ENCODE data around the gene KIAA0513.

DNA sequence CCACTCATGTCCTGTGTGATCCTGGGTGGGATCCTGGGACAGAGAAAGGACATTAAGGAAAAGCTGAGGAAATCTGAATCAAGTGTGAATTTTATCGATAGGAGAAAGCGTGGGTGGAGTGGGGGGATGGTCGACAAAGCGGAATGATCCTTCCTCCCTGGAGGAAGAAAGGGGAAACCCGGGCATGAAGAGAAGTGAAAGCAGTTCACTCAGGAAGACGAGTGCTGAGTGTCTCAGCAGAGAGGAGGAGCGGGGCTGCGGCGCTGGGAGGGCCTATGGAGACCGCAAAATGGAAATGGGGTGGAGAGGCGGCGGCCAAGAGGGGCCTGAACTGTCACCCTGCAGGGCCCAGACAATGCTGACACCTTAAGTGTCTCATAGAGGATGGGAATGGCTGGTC lies 25.0 kb upstream of the KIAA0513 start:
- TF ChIP-seq, protein P1, sequence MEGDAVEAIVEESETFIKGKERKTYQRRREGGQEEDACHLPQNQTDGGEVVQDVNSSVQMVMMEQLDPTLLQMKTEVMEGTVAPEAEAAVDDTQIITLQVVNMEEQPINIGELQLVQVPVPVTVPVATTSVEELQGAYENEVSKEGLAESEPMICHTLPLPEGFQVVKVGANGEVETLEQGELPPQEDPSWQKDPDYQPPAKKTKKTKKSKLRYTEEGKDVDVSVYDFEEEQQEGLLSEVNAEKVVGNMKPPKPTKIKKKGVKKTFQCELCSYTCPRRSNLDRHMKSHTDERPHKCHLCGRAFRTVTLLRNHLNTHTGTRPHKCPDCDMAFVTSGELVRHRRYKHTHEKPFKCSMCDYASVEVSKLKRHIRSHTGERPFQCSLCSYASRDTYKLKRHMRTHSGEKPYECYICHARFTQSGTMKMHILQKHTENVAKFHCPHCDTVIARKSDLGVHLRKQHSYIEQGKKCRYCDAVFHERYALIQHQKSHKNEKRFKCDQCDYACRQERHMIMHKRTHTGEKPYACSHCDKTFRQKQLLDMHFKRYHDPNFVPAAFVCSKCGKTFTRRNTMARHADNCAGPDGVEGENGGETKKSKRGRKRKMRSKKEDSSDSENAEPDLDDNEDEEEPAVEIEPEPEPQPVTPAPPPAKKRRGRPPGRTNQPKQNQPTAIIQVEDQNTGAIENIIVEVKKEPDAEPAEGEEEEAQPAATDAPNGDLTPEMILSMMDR (IDR thresholded peaks at IDR 0.05 in 4 of 5, conservative IDR thresholded peaks at IDR 0.05 in 1 of 5) = no peak
- peak in 1 of 2 donors; percentile 16 for TF ChIP-seq POLR2A (IDR thresholded peaks at IDR 0.05)

Measured in gastrocnemius medialis (tissue), 4 donors.